ENCODE measurements around the gene MSN. TPM values are rescaled to one million over a fixed set of nuclear protein-coding genes. Genes with fewer than 3 reads are reported as not detected.

The MSN gene
- polyA plus RNA-seq, 4 donors: 215 to 243 (median 229) TPM

DNA sequence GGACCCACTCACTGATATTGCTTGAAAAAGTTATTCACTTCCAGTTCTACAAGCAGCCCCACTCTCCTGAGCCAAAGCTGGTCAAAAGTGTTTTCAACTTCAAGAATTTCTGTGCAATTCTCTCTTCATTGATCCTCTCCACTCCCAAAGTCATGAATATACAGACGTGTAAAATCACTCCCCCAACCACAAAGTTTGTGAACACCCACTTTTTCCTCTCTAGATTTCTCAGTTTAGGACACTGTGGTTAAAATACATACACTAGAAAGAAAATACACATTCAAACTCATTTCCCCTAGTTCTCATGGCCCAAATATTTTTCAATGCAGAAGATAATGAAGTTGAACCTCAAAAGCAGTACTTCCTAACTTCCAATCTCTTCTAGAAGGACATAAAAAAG, 116.3 kb downstream of the MSN start:
- no peak for DNase-seq (ENCODE audit: low read depth in 4 of 4, low spot score in 2 of 4)

Other genes starting within 250 kb of the MSN start
- gene LAS1L, start 132.9 kb upstream of the MSN start, polyA plus RNA-seq (ENCODE audit: insufficient read length in 4 of 4): 10 to 100 TPM; 39.3 to 53.1 (median 46.3) TPM

All from left renal cortex interstitium (tissue), 4 donors.